Measurements from ENCODE around the gene LACTB. TPM values are rescaled to one million over a fixed set of nuclear protein-coding genes. Genes with fewer than 3 reads are reported as not detected.

Gene LACTB
- total RNA-seq, 1 experiment from 2014 or later = 11.2 TPM

GRCh38 chr15:63135281-63135680 is 13.6 kb downstream of the LACTB start:
- no peak overlapping the region for H3K4me2 ChIP-seq (ENCODE audit: low read length)
- H3K4me1 ChIP-seq (ENCODE audit: insufficient read depth, low read length) = peaks cover 30% of the 10 kb centered on the region
- TSS peak; percentile 58 for BruUV-seq (replicated peaks)
- H3K36me3 ChIP-seq (ENCODE audit: low read depth, low read length) = no peaks in the 10 kb centered on the region
- no peaks in the 10 kb centered on the region for H3K9me2 ChIP-seq (replicated peaks; ENCODE audit: low read length)
- no peak for DNase-seq
- no peaks in the 10 kb centered on the region for H3K9me3 ChIP-seq (ENCODE audit: low read length)
- no peak overlapping the region for H2AFZ ChIP-seq (ENCODE audit: low read length)
- H3F3A ChIP-seq (ENCODE audit: low read length, unreplicated experiment) = no peaks in the 10 kb centered on the region
- no peak overlapping the region; the same call in 1 of the 2 replicates for H3K9ac ChIP-seq (ENCODE audit: low read length)
- no peak overlapping the region for H3K4me3 ChIP-seq (ENCODE audit: low read length)
- POLR2A ChIA-PET (ENCODE audit: unreplicated experiment) = interaction anchor here (0.6 to 0.7 kb wide), 2 partner anchors 15 to 17 kb away, joined by 8 to 14 read pairs; no protein-coding TSS in a partner anchor
- H3K27ac ChIP-seq (ENCODE audit: low read length) = peak overlapping the region; percentile 45
- ATAC-seq = no peak
- intact Hi-C loops (cut with micrococcal nuclease) = no loop called here
- CTCF ChIA-PET = interaction anchor here (0.7 kb wide), 1 partner anchor 15 kb away, joined by 7 read pairs; no protein-coding TSS in a partner anchor
- TF ChIP-seq EZH2 (IDR thresholded peaks at IDR 0.05; ENCODE audit: low read length, unreplicated experiment) (no peak), EZH2phosphoT487 (IDR thresholded peaks at IDR 0.05; ENCODE audit: borderline replicate concordance, low read length) (no peak), CTCF (conservative IDR thresholded peaks at IDR 0.05; ENCODE audit: low read depth, low read length) (no peak)
- no peaks in the 10 kb centered on the region for H3K79me2 ChIP-seq (ENCODE audit: low read length)
- H3K27me3 ChIP-seq (ENCODE audit: low read length) = no peaks in the 10 kb centered on the region
- H4K20me1 ChIP-seq (ENCODE audit: low read length) = no peaks in the 10 kb centered on the region

- intact Hi-C loops (cut with micrococcal nuclease) = no loop called here
Observed at GRCh38 chr15:63135804-63136203, 14.1 kb downstream of the LACTB start.

More at GRCh38 chr15:63135804-63136203, 14.1 kb downstream of the LACTB start:
- H3F3A ChIP-seq (ENCODE audit: low read length, unreplicated experiment) = no peaks in the 10 kb centered on the region
- H3K4me1 ChIP-seq (ENCODE audit: insufficient read depth, low read length) = peaks cover 30% of the 10 kb centered on the region
- H2AFZ ChIP-seq (ENCODE audit: low read length) = no peak overlapping the region
- H3K27me3 ChIP-seq (ENCODE audit: low read length) = no peaks in the 10 kb centered on the region
- no peak overlapping the region for H3K4me2 ChIP-seq (ENCODE audit: low read length)
- no peaks in the 10 kb centered on the region for H4K20me1 ChIP-seq (ENCODE audit: low read length)
- ATAC-seq (peak; percentile 51), DNase-seq (peak; percentile 51)
- H3K9me2 ChIP-seq (replicated peaks; ENCODE audit: low read length) = no peaks in the 10 kb centered on the region
- TF ChIP-seq CTCF (conservative IDR thresholded peaks at IDR 0.05; ENCODE audit: low read depth, low read length) (no peak), EZH2phosphoT487 (IDR thresholded peaks at IDR 0.05; ENCODE audit: borderline replicate concordance, low read length) (no peak), EZH2 (IDR thresholded peaks at IDR 0.05; ENCODE audit: low read length, unreplicated experiment) (no peak)
- H3K4me3 ChIP-seq (ENCODE audit: low read length) = no peak overlapping the region
- POLR2A ChIA-PET (ENCODE audit: unreplicated experiment) = interaction anchor here (0.7 kb wide), 1 partner anchor 14 kb away, joined by 14 read pairs; no protein-coding TSS in a partner anchor
- H3K27ac ChIP-seq (ENCODE audit: low read length) = peak overlapping the region; percentile 45
- no TSS peak for BruUV-seq (replicated peaks)
- no peak overlapping the region; the same call in 1 of the 2 replicates for H3K9ac ChIP-seq (ENCODE audit: low read length)
- no peaks in the 10 kb centered on the region for H3K36me3 ChIP-seq (ENCODE audit: low read depth, low read length)
- H3K9me3 ChIP-seq (ENCODE audit: low read length) = no peaks in the 10 kb centered on the region
- no peaks in the 10 kb centered on the region for H3K79me2 ChIP-seq (ENCODE audit: low read length)
- CTCF ChIA-PET = interaction anchor here (0.7 kb wide), 1 partner anchor 15 kb away, joined by 7 read pairs; no protein-coding TSS in a partner anchor
